Body of pancreas (tissue), 4 donors: ENCODE measurements around the gene CACNG5.

Source experiments
- CTCF ChIP-seq, 7 experiments: fragments of 450-650 bp in 4 of 7; fragments of 200-600 bp in 3 of 7; sonication (generic) in 3 of 7; IDR thresholded peaks; one replicate each; pipeline ENCODE4 v1.5.1; 2016 to 2019; ENCODE audit warnings: antibody characterized with exemption in 7 of 7
- POLR2A ChIP-seq, 3 donors: fragments of 450-650 bp; IDR thresholded peaks; one replicate each; pipeline ENCODE4 v1.6.1; 2016; ENCODE audit warnings: antibody characterized with exemption in 3 of 3, mild to moderate bottlenecking in 2 of 3

- TF ChIP-seq CTCF (IDR thresholded peaks at IDR 0.05) (no peak), POLR2A (IDR thresholded peaks at IDR 0.05) (no peak)
Observed at GRCh38 chr17:66834919-66835454, at the start of gene CACNG5.
